ENCODE results near the gene SNCA.

- no peak for TF ChIP-seq CTCF (IDR thresholded peaks at IDR 0.05)
- no peak for TF ChIP-seq POLR2A (IDR thresholded peaks at IDR 0.05)
These were observed 528 bp upstream of the SNCA start for GRCh38 chr4:89837385-89837992.
